GM18526 (cell line): ENCODE results near the gene SORCS1.

Experiments used
- POLR2A ChIP-seq: IDR thresholded peaks from 3 replicates; pipeline ENCODE4 v1.6.1; 2011; ENCODE audit not compliant: insufficient read length; ENCODE audit errors: extremely low read depth

SORCS1 gene

DNA sequence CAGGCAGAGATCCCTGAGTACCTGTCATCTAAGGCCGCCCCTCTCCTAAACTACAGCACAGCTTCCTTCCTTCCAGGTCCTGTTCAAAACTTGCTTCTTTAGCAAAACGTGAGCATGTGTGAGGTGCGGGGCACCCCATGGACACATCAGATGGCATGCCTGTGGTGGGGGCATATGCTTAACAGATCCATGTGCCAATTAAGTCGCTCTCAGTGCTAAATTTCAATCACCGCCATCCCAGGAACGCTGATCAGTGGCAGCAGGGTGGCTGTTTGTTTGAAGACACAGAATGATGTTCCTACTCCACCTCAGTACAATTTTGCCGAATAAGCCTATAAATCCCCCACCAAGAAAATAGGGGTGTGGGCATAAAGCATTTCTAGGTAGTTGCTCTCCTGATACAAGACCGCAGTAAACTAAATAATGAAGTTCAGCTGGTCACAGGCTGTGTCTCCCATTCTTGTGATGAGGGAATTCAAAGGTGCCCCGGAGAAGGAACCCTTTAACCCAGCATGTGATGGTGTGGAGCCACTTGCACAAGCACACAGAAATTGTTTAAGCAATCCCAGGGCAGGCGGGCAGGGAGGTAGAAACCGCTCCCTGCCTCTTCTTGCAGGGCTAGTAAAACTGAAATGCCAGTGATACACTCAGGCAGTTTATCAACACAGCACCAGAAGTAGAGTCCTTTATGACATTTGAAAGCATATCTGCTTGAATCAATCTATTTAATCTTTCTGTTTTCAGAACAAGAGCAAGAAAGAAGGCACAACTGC is 205.7 kb downstream of the SORCS1 start:
- no peak for TF ChIP-seq POLR2A

- no peak for TF ChIP-seq POLR2A
Measured at GRCh38 chr10:106957823-106958588, 206.5 kb downstream of the SORCS1 start.

DNA sequence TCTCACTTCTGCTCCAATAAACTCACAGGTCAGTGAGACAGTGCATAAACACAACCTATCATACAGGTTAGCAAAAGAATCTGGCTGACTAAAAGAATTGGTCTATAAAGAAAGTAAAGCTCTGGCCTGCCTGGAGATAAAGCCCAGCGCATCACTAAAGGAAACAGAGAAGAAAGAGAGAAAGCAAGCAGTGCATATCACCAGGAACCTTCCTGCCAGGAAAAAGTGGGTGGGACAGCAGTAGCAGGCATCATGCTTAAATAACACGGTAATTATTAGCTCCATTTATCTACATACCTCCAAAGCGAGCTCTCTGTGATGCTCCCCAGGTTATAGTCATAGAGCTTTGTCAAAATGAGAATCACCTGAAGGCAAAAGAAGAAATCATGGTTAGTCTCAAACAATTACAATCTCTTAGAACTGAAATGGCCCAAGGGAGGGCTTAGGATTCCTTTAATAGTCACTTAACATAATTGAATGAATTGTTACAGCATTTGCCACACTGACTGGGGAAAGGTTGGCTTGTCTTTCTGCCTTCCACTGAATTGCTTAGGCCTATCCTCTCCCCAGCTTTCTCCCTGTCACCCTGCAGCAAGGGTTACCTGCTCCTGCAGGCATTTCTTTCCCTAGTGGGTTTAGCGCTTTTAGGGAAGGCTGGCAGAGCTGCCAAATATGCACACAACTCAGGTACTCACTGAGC is 208.1 kb downstream of the SORCS1 start:
- no peak for TF ChIP-seq POLR2A

DNA sequence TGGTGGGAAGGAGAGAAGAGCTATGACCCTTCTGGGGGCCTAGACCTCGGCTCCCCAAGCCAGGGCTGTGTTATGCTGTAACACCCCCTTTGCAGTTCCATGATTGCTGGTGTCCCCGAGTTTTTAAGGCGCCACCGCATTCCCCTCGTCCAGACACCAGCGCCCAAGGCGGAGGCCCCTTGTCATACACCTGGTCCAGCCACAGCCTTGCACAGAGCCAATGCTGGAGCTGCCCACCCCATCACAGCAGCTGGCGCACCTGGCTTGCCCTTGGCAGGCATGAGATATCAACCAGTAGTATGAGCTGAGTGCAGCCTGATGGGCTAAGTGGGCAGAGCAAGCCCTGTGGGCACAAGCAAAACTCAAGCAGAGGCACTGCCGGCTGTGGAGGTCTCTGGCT is 209.4 kb downstream of the SORCS1 start:
- no peak for TF ChIP-seq POLR2A

- TF ChIP-seq POLR2A = no peak
Measured at GRCh38 chr10:106952033-106952432, 212.5 kb downstream of the SORCS1 start.

DNA sequence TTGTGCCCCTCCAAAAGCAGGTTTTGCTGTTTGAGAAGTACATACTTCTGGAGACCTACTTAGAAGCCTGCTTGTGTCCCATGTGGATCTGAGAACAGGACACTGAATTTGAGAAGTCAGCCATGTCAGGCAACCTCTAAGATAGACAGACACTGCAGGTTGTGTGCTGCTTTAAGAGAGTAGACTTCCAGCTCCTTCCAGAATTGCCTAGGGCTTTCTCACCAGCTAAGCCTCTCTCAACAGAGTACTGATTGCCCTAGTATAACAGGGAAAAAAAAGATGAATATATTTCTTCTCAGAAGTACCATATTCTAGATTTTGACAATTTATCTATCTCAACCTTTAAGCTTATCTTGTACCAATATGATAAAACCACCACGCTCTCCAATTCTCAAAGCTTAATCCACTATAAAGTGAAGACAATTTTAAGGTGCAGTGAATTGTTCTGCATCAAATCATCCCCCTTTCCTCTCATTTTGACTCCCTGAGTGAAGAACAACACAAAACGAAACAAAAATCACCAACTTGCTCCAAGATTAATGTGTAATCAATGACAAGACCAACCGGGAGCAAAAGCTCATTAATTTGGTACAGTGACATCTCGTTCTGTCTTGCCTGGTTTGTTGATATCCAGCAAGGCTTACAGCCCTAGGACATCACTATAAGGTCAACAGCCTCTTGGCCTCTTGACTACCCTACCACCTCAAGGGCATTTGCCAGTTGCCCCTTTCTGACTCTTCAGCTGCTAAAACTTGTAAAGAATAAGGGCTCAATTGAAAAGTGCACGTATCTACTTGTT is 214.6 kb downstream of the SORCS1 start:
- no peak for TF ChIP-seq POLR2A

DNA sequence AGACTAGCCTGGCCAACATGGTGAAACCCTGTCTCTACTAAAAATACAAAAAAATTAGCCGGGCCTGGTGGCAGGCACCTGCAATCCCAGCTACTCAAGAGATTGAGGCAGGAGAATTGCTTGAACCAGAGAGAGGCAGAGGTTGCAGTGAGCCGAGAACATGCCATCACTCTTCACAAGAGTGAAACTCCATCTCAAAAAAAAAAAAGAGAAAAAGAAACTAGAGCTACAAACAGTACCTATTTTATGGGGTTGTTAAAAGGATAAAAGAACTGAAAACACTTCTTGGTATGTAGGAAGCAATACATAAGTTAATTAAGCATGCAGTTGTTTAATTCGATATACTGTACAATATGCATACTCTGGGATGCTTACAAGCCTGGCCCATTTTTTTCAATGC is 216.9 kb downstream of the SORCS1 start:
- TF ChIP-seq POLR2A = no peak

GRCh38 chr10:106942035-106942662 is 222.4 kb downstream of the SORCS1 start:
- no peak for TF ChIP-seq POLR2A

DNA sequence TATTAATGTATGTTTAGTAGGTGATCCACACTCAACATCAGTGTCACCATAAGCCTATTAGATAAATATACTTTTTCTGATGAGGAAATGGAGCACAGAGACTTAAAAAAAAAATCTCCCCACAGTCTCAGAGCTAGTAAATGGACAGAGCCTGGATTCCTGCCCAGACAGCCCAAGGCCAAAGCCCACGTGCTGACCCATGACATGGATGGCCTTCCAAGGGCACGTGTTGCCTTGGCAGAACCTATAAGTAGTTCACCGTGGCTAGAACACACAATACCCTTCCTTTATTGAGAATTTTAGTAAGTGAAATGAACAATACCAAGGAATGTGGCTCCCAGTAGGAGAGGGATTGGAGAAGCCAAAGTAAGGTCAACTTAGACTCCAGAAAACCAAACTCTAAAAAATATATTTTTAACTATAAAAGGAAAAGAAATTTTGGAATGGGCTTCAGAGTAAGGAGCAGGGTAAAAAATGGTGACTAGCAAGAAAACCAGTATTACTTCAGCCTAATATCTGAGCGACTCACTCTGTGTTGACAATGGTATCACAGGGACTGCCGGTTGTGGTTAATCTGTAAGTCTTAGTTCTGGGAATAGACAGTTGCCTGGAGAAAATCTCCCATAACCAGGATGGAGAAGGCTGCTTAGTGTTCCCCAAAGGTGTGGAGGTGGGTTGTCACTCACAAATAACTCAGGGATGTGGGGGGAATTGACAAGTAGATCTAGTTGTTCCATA is 223.0 kb downstream of the SORCS1 start:
- TF ChIP-seq POLR2A = no peak

DNA sequence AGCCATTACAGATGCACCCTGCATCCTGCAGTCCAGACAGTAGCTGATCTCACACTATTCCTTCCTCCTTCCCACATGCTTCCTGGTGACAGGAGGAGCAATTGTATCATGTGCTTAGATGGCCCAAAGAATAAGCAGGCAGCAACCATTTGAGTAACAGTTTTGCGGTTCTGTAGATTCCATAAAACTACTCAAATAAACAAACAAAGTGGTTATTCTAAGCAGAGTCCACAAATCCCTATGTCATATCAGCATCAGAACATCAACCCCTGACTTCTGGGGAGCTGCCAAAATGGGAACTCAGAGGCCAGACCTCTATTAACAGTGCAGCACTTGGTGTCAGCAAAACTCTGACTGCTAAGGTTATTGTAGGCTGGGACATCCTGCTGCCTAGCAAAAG is 226.0 kb downstream of the SORCS1 start:
- no peak for TF ChIP-seq POLR2A

GRCh38 chr10:106935978-106936451 is 228.5 kb downstream of the SORCS1 start:
- no peak for TF ChIP-seq POLR2A

DNA sequence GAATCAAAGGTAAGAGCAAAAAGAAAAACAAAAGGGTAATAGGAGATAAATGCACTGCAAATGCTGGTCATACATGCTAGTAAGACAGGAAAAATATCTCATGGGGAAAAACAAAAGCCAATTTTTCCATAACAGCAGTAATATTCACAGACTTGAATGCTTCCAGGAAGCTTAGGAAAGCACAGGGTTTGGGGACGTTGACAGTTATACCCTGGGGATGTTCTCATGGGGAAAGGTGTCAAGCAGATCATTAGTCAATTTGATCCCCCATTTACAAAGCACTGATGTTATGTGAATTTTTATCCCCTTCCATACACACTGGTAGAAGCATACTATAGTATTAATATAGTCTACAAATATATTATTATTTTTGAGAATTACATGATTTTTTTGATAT is 232.7 kb downstream of the SORCS1 start:
- no peak for TF ChIP-seq POLR2A

DNA sequence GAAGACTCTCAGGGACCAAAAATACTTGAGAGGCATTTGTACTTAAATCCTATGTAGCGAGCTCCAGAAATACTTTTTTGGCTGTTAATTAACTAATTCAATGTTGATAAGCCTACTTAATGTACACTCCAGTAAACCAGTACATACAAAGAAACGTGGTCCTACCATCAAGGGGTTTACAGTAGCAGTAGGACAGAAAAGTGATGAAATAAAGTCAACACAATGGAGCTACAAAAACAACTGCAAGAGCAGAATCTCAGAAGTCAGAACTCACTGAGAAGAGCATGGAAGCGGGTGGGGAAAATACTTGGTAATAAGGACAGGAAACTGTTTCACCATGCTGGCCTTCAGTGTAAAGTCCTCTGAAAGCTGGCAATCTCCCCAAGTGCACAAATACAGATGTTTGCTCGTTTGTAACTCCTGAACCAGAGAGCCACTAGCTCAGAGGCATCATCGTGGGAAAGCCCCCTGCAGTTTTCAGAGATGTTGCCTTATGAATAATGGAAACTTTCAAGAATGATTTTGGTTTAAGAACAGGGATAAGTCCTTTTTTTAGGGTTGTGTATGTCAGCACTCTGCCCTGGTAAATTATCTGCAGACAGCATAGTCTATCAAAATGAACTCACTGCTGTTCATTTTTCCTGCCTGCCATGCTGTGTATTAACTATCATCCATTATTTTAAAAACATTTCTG is 233.2 kb downstream of the SORCS1 start:
- no peak for TF ChIP-seq POLR2A
